OCI-LY1 (cell line): ENCODE results near the gene SMCO3.

ENCODE experiments used
- EZH2 ChIP-seq: fragments of 200-600 bp; sonication (generic), shearing (Covaris generic); IDR thresholded peaks from 2 replicates; pipeline ENCODE4 v1.8.0; 2017; ENCODE audit warnings: borderline replicate concordance, mixed run types, mild to moderate bottlenecking, antibody characterized with exemption, low read length, moderate library complexity, mixed read lengths
- TF ChIP-seq, protein P1 (sequence below): fragments of 200-600 bp; sonication (generic), shearing (Covaris generic); IDR thresholded peaks from 2 replicates; pipeline ENCODE4 v1.5.1; 2017; ENCODE audit warnings: mild to moderate bottlenecking, antibody characterized with exemption, low read length, moderate library complexity, mixed read lengths

GRCh38 chr12:14858513-14858912 is 44.5 kb upstream of the SMCO3 start:
- no peak for TF ChIP-seq EZH2
- TF ChIP-seq, protein P1, sequence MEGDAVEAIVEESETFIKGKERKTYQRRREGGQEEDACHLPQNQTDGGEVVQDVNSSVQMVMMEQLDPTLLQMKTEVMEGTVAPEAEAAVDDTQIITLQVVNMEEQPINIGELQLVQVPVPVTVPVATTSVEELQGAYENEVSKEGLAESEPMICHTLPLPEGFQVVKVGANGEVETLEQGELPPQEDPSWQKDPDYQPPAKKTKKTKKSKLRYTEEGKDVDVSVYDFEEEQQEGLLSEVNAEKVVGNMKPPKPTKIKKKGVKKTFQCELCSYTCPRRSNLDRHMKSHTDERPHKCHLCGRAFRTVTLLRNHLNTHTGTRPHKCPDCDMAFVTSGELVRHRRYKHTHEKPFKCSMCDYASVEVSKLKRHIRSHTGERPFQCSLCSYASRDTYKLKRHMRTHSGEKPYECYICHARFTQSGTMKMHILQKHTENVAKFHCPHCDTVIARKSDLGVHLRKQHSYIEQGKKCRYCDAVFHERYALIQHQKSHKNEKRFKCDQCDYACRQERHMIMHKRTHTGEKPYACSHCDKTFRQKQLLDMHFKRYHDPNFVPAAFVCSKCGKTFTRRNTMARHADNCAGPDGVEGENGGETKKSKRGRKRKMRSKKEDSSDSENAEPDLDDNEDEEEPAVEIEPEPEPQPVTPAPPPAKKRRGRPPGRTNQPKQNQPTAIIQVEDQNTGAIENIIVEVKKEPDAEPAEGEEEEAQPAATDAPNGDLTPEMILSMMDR, result no peak
